Measurements from ENCODE around the gene PKDCC.

PKDCC gene

GRCh38 chr2:42087137-42087856, 39.5 kb downstream of the PKDCC start:
- no peaks in the 10 kb centered on the region for H3K4me1 ChIP-seq
- H3K9me3 ChIP-seq: no peaks in the 10 kb centered on the region
- H3K36me3 ChIP-seq: no peaks in the 10 kb centered on the region
- no peak overlapping the region for H3K4me3 ChIP-seq (ENCODE audit: low read depth, low read length)
- no peak for TF ChIP-seq CTCF (IDR thresholded peaks at IDR 0.05; ENCODE audit: low read depth, low read length)
- DNase-seq: no peak
- H3K27me3 ChIP-seq: no peaks in the 10 kb centered on the region

- TF ChIP-seq CTCF (IDR thresholded peaks at IDR 0.05; ENCODE audit: low read depth, low read length): no peak
- Histone ChIP-seq H3K9me3 (no peaks in the 10 kb centered on the region), H3K4me3 (ENCODE audit: low read depth, low read length) (no peak overlapping the region), H3K36me3 (no peaks in the 10 kb centered on the region), H3K4me1 (no peaks in the 10 kb centered on the region), H3K27me3 (no peaks in the 10 kb centered on the region)
- DNase-seq: no peak
Observed at GRCh38 chr2:42087857-42088195, 40.0 kb downstream of the PKDCC start.

GRCh38 chr2:42089340-42089925, 41.6 kb downstream of the PKDCC start:
- peak; percentile 70 for TF ChIP-seq CTCF (IDR thresholded peaks at IDR 0.05; ENCODE audit: low read depth, low read length)
- H3K4me3 ChIP-seq (ENCODE audit: low read depth, low read length): no peak overlapping the region
- peak; percentile 74 for DNase-seq
- no peaks in the 10 kb centered on the region for H3K27me3 ChIP-seq
- H3K36me3 ChIP-seq: no peaks in the 10 kb centered on the region
- no peaks in the 10 kb centered on the region for H3K4me1 ChIP-seq
- H3K9me3 ChIP-seq: no peaks in the 10 kb centered on the region

- H3K27me3 ChIP-seq: no peaks in the 10 kb centered on the region
- H3K4me3 ChIP-seq (ENCODE audit: low read depth, low read length): no peak overlapping the region
- H3K9me3 ChIP-seq: no peaks in the 10 kb centered on the region
- TF ChIP-seq CTCF (IDR thresholded peaks at IDR 0.05; ENCODE audit: low read depth, low read length): no peak
- no peak for DNase-seq
- no peaks in the 10 kb centered on the region for H3K36me3 ChIP-seq
- no peaks in the 10 kb centered on the region for H3K4me1 ChIP-seq
Observed at GRCh38 chr2:42090216-42090615, 42.4 kb downstream of the PKDCC start.

- H3K27me3 ChIP-seq: no peaks in the 10 kb centered on the region
- no peaks in the 10 kb centered on the region for H3K9me3 ChIP-seq
- H3K4me1 ChIP-seq: peaks cover 4% of the 10 kb centered on the region
- TF ChIP-seq CTCF (IDR thresholded peaks at IDR 0.05; ENCODE audit: low read depth, low read length): no peak
- H3K4me3 ChIP-seq (ENCODE audit: low read depth, low read length): no peak overlapping the region
- H3K36me3 ChIP-seq: no peaks in the 10 kb centered on the region
- DNase-seq: no peak
Observed at GRCh38 chr2:42091671-42092070, 43.9 kb downstream of the PKDCC start.

Data from BE2C (cell line).